ENCODE results near the gene NR2F2. TPM values are rescaled to one million over a fixed set of nuclear protein-coding genes. Genes with fewer than 3 reads are reported as not detected.

Gene NR2F2
- 1.3 and 1.9 TPM in 2 replicates for total RNA-seq (2014; rRNA removed; shearing (Covaris generic); ENCODE audit: low replicate concordance)

- Histone ChIP-seq H3K27me3 (no peaks in the 10 kb centered on the region), H3K9me3 (no peaks in the 10 kb centered on the region), H3K4me3 (peak within 1 kb of the TSS; percentile 88), H3K36me3 (peaks cover 28% of the 10 kb centered on the region)
- DNase-seq: peak; percentile 98
Measured at GRCh38 chr15:96330450-96331143, at the start of gene NR2F2. Gene NR2F2 (plus strand): TSS chr15:96330700. CDS start chr15:96332106, 1,406 bp downstream.

- DNase-seq: peak; percentile 77
- Histone ChIP-seq H3K36me3 (no peaks in the 10 kb centered on the region), H3K4me3 (no peak overlapping the region), H3K27me3 (no peaks in the 10 kb centered on the region), H3K9me3 (no peaks in the 10 kb centered on the region)
Measured at GRCh38 chr15:96285305-96285704, 45.2 kb upstream of the NR2F2 start.

GRCh38 chr15:96285729-96286254, 44.7 kb upstream of the NR2F2 start:
- Histone ChIP-seq H3K4me3 (no peak overlapping the region), H3K36me3 (no peaks in the 10 kb centered on the region), H3K27me3 (no peaks in the 10 kb centered on the region), H3K9me3 (no peaks in the 10 kb centered on the region)
- DNase-seq: no peak

GRCh38 chr15:96290679-96291078, 39.8 kb upstream of the NR2F2 start:
- no peak for DNase-seq
- no peaks in the 10 kb centered on the region for H3K27me3 ChIP-seq
- no peak overlapping the region for H3K4me3 ChIP-seq

GRCh38 chr15:96292635-96293034, 37.9 kb upstream of the NR2F2 start:
- Histone ChIP-seq H3K36me3 (no peaks in the 10 kb centered on the region), H3K9me3 (no peaks in the 10 kb centered on the region; the same call in 1 of the 2 replicates), H3K27me3 (no peaks in the 10 kb centered on the region), H3K4me3 (no peak overlapping the region)
- DNase-seq: no peak

More at GRCh38 chr15:96290679-96291078, 39.8 kb upstream of the NR2F2 start:
- Histone ChIP-seq H3K9me3 (no peaks in the 10 kb centered on the region), H3K36me3 (no peaks in the 10 kb centered on the region)

- H3K4me3 ChIP-seq: no peak overlapping the region
- no peak for DNase-seq
- no peaks in the 10 kb centered on the region for H3K27me3 ChIP-seq
- no peaks in the 10 kb centered on the region for H3K36me3 ChIP-seq
- peaks cover 6% of the 10 kb centered on the region for H3K9me3 ChIP-seq
Measured at GRCh38 chr15:96293441-96293840, 37.1 kb upstream of the NR2F2 start.

GRCh38 chr15:96294766-96295165, 35.7 kb upstream of the NR2F2 start:
- no peak for DNase-seq
- H3K36me3 ChIP-seq: no peaks in the 10 kb centered on the region
- peaks cover 6% of the 10 kb centered on the region for H3K9me3 ChIP-seq
- H3K4me3 ChIP-seq: no peak overlapping the region
- no peaks in the 10 kb centered on the region for H3K27me3 ChIP-seq

GRCh38 chr15:96296264-96296663, 34.2 kb upstream of the NR2F2 start:
- Histone ChIP-seq H3K9me3 (peaks cover 6% of the 10 kb centered on the region), H3K27me3 (no peaks in the 10 kb centered on the region), H3K36me3 (no peaks in the 10 kb centered on the region), H3K4me3 (no peak overlapping the region)
- DNase-seq: peak; percentile 9

GRCh38 chr15:96297783-96298182, 32.7 kb upstream of the NR2F2 start:
- H3K4me3 ChIP-seq: no peak overlapping the region
- H3K36me3 ChIP-seq: no peaks in the 10 kb centered on the region
- DNase-seq: no peak
- no peaks in the 10 kb centered on the region for H3K27me3 ChIP-seq
- H3K9me3 ChIP-seq: peaks cover 6% of the 10 kb centered on the region

- no peaks in the 10 kb centered on the region for H3K27me3 ChIP-seq
- peaks cover 6% of the 10 kb centered on the region for H3K9me3 ChIP-seq
- no peak overlapping the region for H3K4me3 ChIP-seq
- H3K36me3 ChIP-seq: no peaks in the 10 kb centered on the region
- DNase-seq: no peak
Measured at GRCh38 chr15:96298217-96298616, 32.3 kb upstream of the NR2F2 start.

- no peaks in the 10 kb centered on the region for H3K27me3 ChIP-seq
- DNase-seq: no peak
- no peak overlapping the region for H3K4me3 ChIP-seq
- no peaks in the 10 kb centered on the region for H3K36me3 ChIP-seq
- H3K9me3 ChIP-seq: peaks cover 6% of the 10 kb centered on the region
Measured at GRCh38 chr15:96300836-96301235, 29.7 kb upstream of the NR2F2 start.

- Histone ChIP-seq H3K27me3 (no peaks in the 10 kb centered on the region), H3K4me3 (no peak overlapping the region), H3K9me3 (no peaks in the 10 kb centered on the region; the same call in 1 of the 2 replicates), H3K36me3 (no peaks in the 10 kb centered on the region)
- no peak for DNase-seq
Measured at GRCh38 chr15:96303503-96304056, 26.9 kb upstream of the NR2F2 start.

GRCh38 chr15:96304839-96305238, 25.7 kb upstream of the NR2F2 start:
- DNase-seq: no peak
- no peaks in the 10 kb centered on the region for H3K27me3 ChIP-seq
- no peaks in the 10 kb centered on the region for H3K36me3 ChIP-seq
- H3K4me3 ChIP-seq: no peak overlapping the region
- H3K9me3 ChIP-seq: no peaks in the 10 kb centered on the region

GRCh38 chr15:96306321-96306720, 24.2 kb upstream of the NR2F2 start:
- H3K27me3 ChIP-seq: no peaks in the 10 kb centered on the region
- H3K9me3 ChIP-seq: no peaks in the 10 kb centered on the region
- H3K36me3 ChIP-seq: no peaks in the 10 kb centered on the region
- no peak overlapping the region for H3K4me3 ChIP-seq
- no peak for DNase-seq

- DNase-seq: no peak
- no peak overlapping the region for H3K4me3 ChIP-seq
Measured at GRCh38 chr15:96307856-96308394, 22.6 kb upstream of the NR2F2 start.

GRCh38 chr15:96309143-96309660, 21.3 kb upstream of the NR2F2 start:
- no peak overlapping the region for H3K4me3 ChIP-seq
- H3K27me3 ChIP-seq: no peaks in the 10 kb centered on the region
- H3K36me3 ChIP-seq: no peaks in the 10 kb centered on the region
- no peaks in the 10 kb centered on the region for H3K9me3 ChIP-seq
- DNase-seq: no peak

More at GRCh38 chr15:96307856-96308394, 22.6 kb upstream of the NR2F2 start:
- H3K9me3 ChIP-seq: no peaks in the 10 kb centered on the region
- H3K27me3 ChIP-seq: no peaks in the 10 kb centered on the region
- H3K36me3 ChIP-seq: no peaks in the 10 kb centered on the region

- no peaks in the 10 kb centered on the region for H3K36me3 ChIP-seq
- no peak for DNase-seq
- H3K4me3 ChIP-seq: no peak overlapping the region
- H3K27me3 ChIP-seq: no peaks in the 10 kb centered on the region
- no peaks in the 10 kb centered on the region for H3K9me3 ChIP-seq
Measured at GRCh38 chr15:96311256-96311955, 19.1 kb upstream of the NR2F2 start.
